Right renal cortex interstitium (tissue), 3 donors: ENCODE data around the gene AUTS2. TPM values are rescaled to one million over a fixed set of nuclear protein-coding genes. Genes with fewer than 3 reads are reported as not detected.
"Not testable (repeated sequence)": the region's sequence is repeated elsewhere in the genome, so short reads cannot be mapped to it uniquely, and the experiment has no call there.

ENCODE experiments used
- DNase-seq, 3 donors: peaks; one replicate each; pipeline ENCODE4 v3.0.0-alpha.2; 2013; ENCODE audit warnings: low read depth in 3 of 3, low spot score in 2 of 3
- polyA plus RNA-seq, 3 donors: library from polyadenylated mRNA; unstranded; fragments of 120-200 nt; gene quantifications; one replicate each; pipeline ENCODE4 v1.2.1, GENCODE V29; 2013; ENCODE audit not compliant: insufficient read length in 3 of 3

The AUTS2 gene
- polyA plus RNA-seq, 3 donors: 51.6 to 66.2 (median 55.2) TPM

GRCh38 chr7:70729553-70730157 lies 1131.4 kb downstream of the AUTS2 start:
- not testable (repeated sequence) for DNase-seq

- no peak for DNase-seq
Measured at GRCh38 chr7:70730451-70731110, 1132.3 kb downstream of the AUTS2 start.

GRCh38 chr7:70733090-70733489 lies 1134.8 kb downstream of the AUTS2 start:
- DNase-seq: no peak

GRCh38 chr7:70734411-70734810 lies 1136.1 kb downstream of the AUTS2 start:
- DNase-seq: no peak

- DNase-seq: no peak
Measured at GRCh38 chr7:70735313-70735712, 1137.0 kb downstream of the AUTS2 start.

- no peak for DNase-seq
Measured at GRCh38 chr7:70736715-70737460, 1138.6 kb downstream of the AUTS2 start.

- no peak for DNase-seq
Measured at GRCh38 chr7:70738151-70738885, 1140.0 kb downstream of the AUTS2 start.

- no peak for DNase-seq
Measured at GRCh38 chr7:70739646-70740210, 1141.5 kb downstream of the AUTS2 start.

GRCh38 chr7:70741666-70742065 lies 1143.4 kb downstream of the AUTS2 start:
- no peak for DNase-seq

- DNase-seq: no peak
Measured at GRCh38 chr7:70743531-70744325, 1145.5 kb downstream of the AUTS2 start.

- DNase-seq: no peak
Measured at GRCh38 chr7:70744492-70744891, 1146.2 kb downstream of the AUTS2 start.

- no peak for DNase-seq
Measured at GRCh38 chr7:70749831-70750230, 1151.6 kb downstream of the AUTS2 start.

- no peak for DNase-seq
Measured at GRCh38 chr7:70751895-70752294, 1153.6 kb downstream of the AUTS2 start.

- no peak for DNase-seq
Measured at GRCh38 chr7:70752794-70753241, 1154.5 kb downstream of the AUTS2 start.

GRCh38 chr7:70756789-70757188 lies 1158.5 kb downstream of the AUTS2 start:
- no peak for DNase-seq

GRCh38 chr7:70758646-70759045 lies 1160.4 kb downstream of the AUTS2 start:
- no peak for DNase-seq

- no peak for DNase-seq
Measured at GRCh38 chr7:70759674-70760073, 1161.4 kb downstream of the AUTS2 start.

- DNase-seq: no peak
Measured at GRCh38 chr7:70761711-70762328, 1163.5 kb downstream of the AUTS2 start.

GRCh38 chr7:70762696-70763095 lies 1164.4 kb downstream of the AUTS2 start:
- DNase-seq: no peak
